Effector CD8-positive, alpha-beta T cell (primary cell): ENCODE data around the gene EIF1AD.
"Not testable (repeated sequence)": the region's sequence is repeated elsewhere in the genome, so short reads cannot be mapped to it uniquely, and the experiment has no call there.

Source experiments
- DNase-seq: peaks from one replicate; lab custom pipeline; 2025; lab: John Stamatoyannopoulos, UW
- total RNA-seq, 4 experiments: gene quantifications; one replicate each; lab custom pipeline; 2026; lab: John Stamatoyannopoulos, UW

EIF1AD gene
- 44.5 to 56.7 (median 50.0) reads per million in 4 experiments for total RNA-seq

GRCh38 chr11:66001942-66002647, at the start of gene EIF1AD, which contains the start of gene BANF1:
TSS of gene EIF1AD (minus strand) at chr11:66002157. CDS start at chr11:66000389, 1,768 bp downstream.
TSS of gene BANF1 (plus strand) at chr11:66002503. CDS start at chr11:66003251, 748 bp downstream.
- DNase-seq = peak; percentile 86

GRCh38 chr11:66051371-66051765, 49.4 kb upstream of the EIF1AD start:
- DNase-seq = no peak

GRCh38 chr11:66050581-66051231, 48.7 kb upstream of the EIF1AD start:
- DNase-seq = no peak

GRCh38 chr11:66048547-66049323, 46.8 kb upstream of the EIF1AD start, which contains the start of gene GAL3ST3:
TSS of gene GAL3ST3 (minus strand) at chr11:66049161. CDS start at chr11:66045415, 3,746 bp downstream.
- DNase-seq = no peak

GRCh38 chr11:66047541-66048365, 45.8 kb upstream of the EIF1AD start:
- DNase-seq = no peak

GRCh38 chr11:66046901-66047300, 44.9 kb upstream of the EIF1AD start:
- no peak for DNase-seq

GRCh38 chr11:66045177-66045639, 43.3 kb upstream of the EIF1AD start:
- peak; percentile 82 for DNase-seq

- DNase-seq = no peak
These were observed 42.8 kb upstream of the EIF1AD start for GRCh38 chr11:66044757-66045156.

GRCh38 chr11:66042996-66043906, 41.3 kb upstream of the EIF1AD start:
- no peak for DNase-seq

- no peak for DNase-seq
These were observed 40.5 kb upstream of the EIF1AD start for GRCh38 chr11:66042227-66042995.

- DNase-seq = no peak
These were observed 37.8 kb upstream of the EIF1AD start for GRCh38 chr11:66039765-66040164.

- no peak for DNase-seq
These were observed 35.4 kb upstream of the EIF1AD start for GRCh38 chr11:66037327-66037726.

- no peak for DNase-seq
These were observed 34.4 kb upstream of the EIF1AD start for GRCh38 chr11:66036334-66036710.

- no peak for DNase-seq
These were observed 33.8 kb upstream of the EIF1AD start for GRCh38 chr11:66035653-66036333.

GRCh38 chr11:66032957-66033735, 31.2 kb upstream of the EIF1AD start:
- no peak for DNase-seq

- no peak for DNase-seq
These were observed 24.1 kb upstream of the EIF1AD start, which contains the start of gene CATSPER1 for GRCh38 chr11:66026017-66026529. TSS of gene CATSPER1 (minus strand) at chr11:66026479. CDS start at chr11:66026379, 100 bp downstream.

- not testable (repeated sequence) for DNase-seq
These were observed 21.2 kb upstream of the EIF1AD start for GRCh38 chr11:66023186-66023440.
